GM23338 (cell line): ENCODE results near the gene CYFIP2. TPM values are rescaled to one million over a fixed set of nuclear protein-coding genes. Genes with fewer than 3 reads are reported as not detected.

Source experiments
- ATAC-seq: fragments of 200-7000 bp; cut with Tn5 transposase; 3 replicates; pipeline ENCODE4 v1.9.1; 2020
- DNase-seq: peaks from one replicate; pipeline ENCODE4 v3.0.0-alpha.2; 2015; ENCODE audit warnings: low spot score
- H2AFZ ChIP-seq: fragments of 200-600 bp; sonication (generic); 2 replicates; pipeline ENCODE4 v1.8.0; 2016; ENCODE audit warnings: antibody characterized with exemption, mild to moderate bottlenecking, moderate library complexity
- H3F3A ChIP-seq: fragments of 200-600 bp; sonication (generic); replicated peaks from 2 replicates; pipeline ENCODE4 v1.8.0; 2017; ENCODE audit warnings: antibody characterized with exemption, mixed run types, low read depth
- H3K27ac ChIP-seq: fragments of 200-600 bp; sonication (generic); 2 replicates; pipeline ENCODE4 v1.6.1; 2016; ENCODE audit warnings: low read depth
- H3K27me3 ChIP-seq: fragments of 200-600 bp; sonication (generic); 2 replicates; pipeline ENCODE4 v1.8.0; 2016; ENCODE audit warnings: mild to moderate bottlenecking, mixed run types, moderate library complexity; ENCODE audit not compliant: insufficient read depth
- H3K36me3 ChIP-seq: fragments of 200-600 bp; sonication (generic); 2 replicates; pipeline ENCODE4 v1.8.0; 2016; ENCODE audit warnings: mild to moderate bottlenecking; ENCODE audit not compliant: insufficient read depth
- H3K4me1 ChIP-seq: fragments of 200-600 bp; sonication (generic); 2 replicates; pipeline ENCODE4 v1.8.0; 2016; ENCODE audit warnings: mild to moderate bottlenecking, moderate library complexity; ENCODE audit not compliant: insufficient read depth
- H3K4me2 ChIP-seq: fragments of 200-600 bp; sonication (generic); 2 replicates; pipeline ENCODE4 v1.7.1; 2017; ENCODE audit warnings: mixed run types
- H3K4me3 ChIP-seq: fragments of 200-600 bp; sonication (generic); 2 replicates; pipeline ENCODE4 v1.6.1; 2016; ENCODE audit warnings: mixed run types
- H3K79me2 ChIP-seq: fragments of 200-600 bp; sonication (generic); replicated peaks from 2 replicates; pipeline ENCODE4 v1.8.0; 2017; ENCODE audit warnings: mild to moderate bottlenecking; ENCODE audit not compliant: insufficient read depth
- H3K9me2 ChIP-seq: fragments of 200-600 bp; sonication (generic); 2 replicates; pipeline ENCODE4 v1.8.0; 2017; ENCODE audit not compliant: insufficient read depth
- H4K20me1 ChIP-seq: fragments of 200-600 bp; sonication (generic); replicated peaks from 2 replicates; pipeline ENCODE4 v1.8.0; 2017; ENCODE audit warnings: mild to moderate bottlenecking; ENCODE audit not compliant: insufficient read depth
- H3K27ac Mint-ChIP-seq: 2 replicates; pipeline ENCODE4 v1.8.0; 2020; ENCODE audit warnings: inconsistent platforms, mild to moderate bottlenecking, moderate library complexity, mixed read lengths
- H3K27me3 Mint-ChIP-seq: 3 replicates; pipeline ENCODE4 v1.8.0; 2022; ENCODE audit warnings: low read depth, mild to moderate bottlenecking, moderate library complexity, mixed read lengths, inconsistent platforms; ENCODE audit not compliant: insufficient read depth, poor library complexity
- H3K36me3 Mint-ChIP-seq: 3 replicates; pipeline ENCODE4 v1.8.0; 2021; ENCODE audit warnings: low read depth, mild to moderate bottlenecking, inconsistent platforms, moderate library complexity, mixed read lengths
- H3K4me1 Mint-ChIP-seq: 3 replicates; pipeline ENCODE4 v1.8.0; 2020; ENCODE audit warnings: mild to moderate bottlenecking, inconsistent platforms, mixed read lengths
- H3K4me3 Mint-ChIP-seq: 3 replicates; pipeline ENCODE4 v1.8.0; 2021; ENCODE audit warnings: moderate library complexity, mild to moderate bottlenecking, inconsistent platforms, mixed read lengths
- H3K9me3 Mint-ChIP-seq: 3 replicates; pipeline ENCODE4 v1.8.0; 2020; ENCODE audit warnings: moderate library complexity, mild to moderate bottlenecking, inconsistent platforms, mixed read lengths
- CREB1 ChIP-seq: fragments of 250-450 bp; sonication (Bioruptor Pico); IDR thresholded peaks from 2 replicates; pipeline ENCODE4 v1.5.0; 2020; ENCODE audit warnings: low read depth, mild to moderate bottlenecking, moderate library complexity
- ETS1 ChIP-seq: IDR thresholded peaks from 2 replicates; pipeline ENCODE4 v1.6.1; 2016; ENCODE audit warnings: antibody characterized with exemption
- EZH2 ChIP-seq: fragments of 200-600 bp; sonication (generic); IDR thresholded peaks from one replicate; pipeline ENCODE4 v1.8.0; 2017; ENCODE audit warnings: antibody characterized with exemption, mild to moderate bottlenecking, low read depth; ENCODE audit not compliant: unreplicated experiment
- EZH2phosphoT487 ChIP-seq: fragments of 200-600 bp; sonication (generic); IDR thresholded peaks from one replicate; pipeline ENCODE4 v1.8.1; 2018; ENCODE audit warnings: antibody characterized with exemption; ENCODE audit not compliant: unreplicated experiment
- JUNB ChIP-seq: IDR thresholded peaks from one replicate; pipeline ENCODE4 v1.6.1; 2016; ENCODE audit warnings: antibody characterized with exemption; ENCODE audit not compliant: unreplicated experiment
- NANOG ChIP-seq: IDR thresholded peaks from 2 replicates; pipeline ENCODE4 v1.6.1; 2016; ENCODE audit warnings: antibody characterized with exemption, borderline replicate concordance
- POLR2AphosphoS5 ChIP-seq: IDR thresholded peaks from 2 replicates; pipeline ENCODE4 v1.6.1; 2016; ENCODE audit warnings: antibody characterized with exemption, low read depth
- REST ChIP-seq: IDR thresholded peaks from one replicate; pipeline ENCODE4 v1.6.1; 2018; ENCODE audit warnings: antibody characterized with exemption; ENCODE audit not compliant: unreplicated experiment
- STAT1 ChIP-seq: IDR thresholded peaks from one replicate; pipeline ENCODE4 v1.6.1; 2016; ENCODE audit warnings: antibody characterized with exemption; ENCODE audit not compliant: unreplicated experiment
- ZNF114 ChIP-seq: fragments of 250-450 bp; sonication (Bioruptor Pico); IDR thresholded peaks from 2 replicates; pipeline ENCODE4 v1.5.0; 2020; ENCODE audit warnings: mild to moderate bottlenecking, moderate library complexity
- ZNF331 ChIP-seq: fragments of 250-450 bp; sonication (Bioruptor Pico); IDR thresholded peaks from 2 replicates; pipeline ENCODE4 v1.5.0; 2020; ENCODE audit warnings: low read depth, mild to moderate bottlenecking, moderate library complexity
- ZNF462 ChIP-seq: fragments of 250-450 bp; sonication (Bioruptor Pico); IDR thresholded peaks from 2 replicates; pipeline ENCODE4 v1.5.0; 2020; ENCODE audit warnings: mild to moderate bottlenecking, moderate library complexity
- polyA plus RNA-seq: library from polyadenylated mRNA; unstranded; fragments of >200 nt; fragmentation: Nextera tagmentation; extraction: Ambion mirVana; gene quantifications from 2 replicates; pipeline ENCODE4 v1.2.1, GENCODE V29; 2016
- total RNA-seq: library from RNA; depleted of rRNA; stranded (reverse); fragments of >200 nt; shearing (Covaris generic); gene quantifications from 2 replicates; pipeline ENCODE4 v1.2.3, GENCODE V29; 2014
- TF ChIP-seq, protein P1 (sequence below), 2 experiments: fragments of 200-600 bp in 1 of 2; sonication (generic) in 1 of 2; conservative IDR thresholded peaks; 2 replicates each; pipeline versions ENCODE4 v1.5.1 to v1.6.1; 2016 to 2017; ENCODE audit warnings: antibody characterized with exemption in 2 of 2, low read depth in 2 of 2, mild to moderate bottlenecking in 2 of 2, moderate library complexity in 1 of 2

Gene CYFIP2
- total and polyA plus RNA-seq, 2 experiments from 2014 or later: 54.1 to 98.4 TPM

GRCh38 chr5:157267025-157267424 lies 1.1 kb downstream of the CYFIP2 start:
- Histone ChIP-seq H4K20me1 (peaks cover 6% of the 10 kb centered on the region), H3K27me3 (no peaks in the 10 kb centered on the region), H3K4me2 (peak overlapping the region; percentile 87), H3K27ac (no peak overlapping the region), H3K4me3 (peak overlapping the region; percentile 78), H3F3A (no peaks in the 10 kb centered on the region), H3K79me2 (peaks cover 51% of the 10 kb centered on the region), H3K9me2 (no peaks in the 10 kb centered on the region), H2AFZ (no peak overlapping the region), H3K36me3 (no peaks in the 10 kb centered on the region; the same call in 1 of the 2 replicates), H3K4me1 (peaks cover 33% of the 10 kb centered on the region)
- Mint-ChIP-seq H3K9me3 (no peaks in the 10 kb centered on the region), H3K36me3 (no peaks in the 10 kb centered on the region), H3K4me1 (peaks cover 44% of the 10 kb centered on the region), H3K27ac (no peak overlapping the region), H3K4me3 (peak overlapping the region; percentile 82), H3K27me3 (peaks cover 13% of the 10 kb centered on the region)
- TF ChIP-seq POLR2AphosphoS5: no peak
- TF ChIP-seq EZH2: no peak
- TF ChIP-seq CREB1 (CRISPR knock-in tag): no peak
- no peak for TF ChIP-seq ZNF114 (CRISPR knock-in tag)
- TF ChIP-seq ZNF462 (CRISPR knock-in tag): no peak
- TF ChIP-seq ZNF331: no peak
- no peak for TF ChIP-seq STAT1
- no peak for TF ChIP-seq REST
- TF ChIP-seq NANOG: no peak
- TF ChIP-seq JUNB: no peak
- TF ChIP-seq EZH2phosphoT487: no peak
- no peak for TF ChIP-seq ETS1
- TF ChIP-seq, protein P1, sequence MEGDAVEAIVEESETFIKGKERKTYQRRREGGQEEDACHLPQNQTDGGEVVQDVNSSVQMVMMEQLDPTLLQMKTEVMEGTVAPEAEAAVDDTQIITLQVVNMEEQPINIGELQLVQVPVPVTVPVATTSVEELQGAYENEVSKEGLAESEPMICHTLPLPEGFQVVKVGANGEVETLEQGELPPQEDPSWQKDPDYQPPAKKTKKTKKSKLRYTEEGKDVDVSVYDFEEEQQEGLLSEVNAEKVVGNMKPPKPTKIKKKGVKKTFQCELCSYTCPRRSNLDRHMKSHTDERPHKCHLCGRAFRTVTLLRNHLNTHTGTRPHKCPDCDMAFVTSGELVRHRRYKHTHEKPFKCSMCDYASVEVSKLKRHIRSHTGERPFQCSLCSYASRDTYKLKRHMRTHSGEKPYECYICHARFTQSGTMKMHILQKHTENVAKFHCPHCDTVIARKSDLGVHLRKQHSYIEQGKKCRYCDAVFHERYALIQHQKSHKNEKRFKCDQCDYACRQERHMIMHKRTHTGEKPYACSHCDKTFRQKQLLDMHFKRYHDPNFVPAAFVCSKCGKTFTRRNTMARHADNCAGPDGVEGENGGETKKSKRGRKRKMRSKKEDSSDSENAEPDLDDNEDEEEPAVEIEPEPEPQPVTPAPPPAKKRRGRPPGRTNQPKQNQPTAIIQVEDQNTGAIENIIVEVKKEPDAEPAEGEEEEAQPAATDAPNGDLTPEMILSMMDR (conservative IDR thresholded peaks at IDR 0.05; ENCODE audit: low read depth in 2 of 2): no peak
- ATAC-seq: no peak
- DNase-seq: no peak
